HepG2 (cell line): ENCODE measurements around the gene RECQL5. TPM values are rescaled to one million over a fixed set of nuclear protein-coding genes. Genes with fewer than 3 reads are reported as not detected.

ENCODE experiments used
- ATAC-seq: fragments of 200-7000 bp; cut with Tn5 transposase; 3 replicates; pipeline ENCODE4 v1.9.1; 2020; ENCODE audit warnings: mild to moderate bottlenecking, moderate library complexity
- BruUV-seq: library from RNA; stranded (reverse); fragments of 400-500 nt; replicated peaks from 2 replicates; lab custom pipeline; 2021; lab: Mats Ljungman, UMichigan
- CTCF ChIA-PET: fragments of 300-600 bp; formaldehyde crosslinking; extraction: SDS; loops from one replicate; lab custom pipeline; 2021; ENCODE audit warnings: low total read pairs, inconsistent platforms, low intra/inter-chr PET ratio; lab: Yijun Ruan, JAX
- POLR2A ChIA-PET: fragments of 350-600 bp; sonication (Branson Sonifier 250); formaldehyde crosslinking; loops from one replicate; lab custom pipeline; 2020; ENCODE audit warnings: antibody characterized with exemption, inconsistent platforms; lab: Yijun Ruan, JAX
- DNase-seq: peaks from one replicate; pipeline ENCODE4 v3.0.0-alpha.2; 2015; ENCODE audit warnings: low spot score
- FAIRE-seq: peaks from 3 replicates; lab custom pipeline; 2011; peaks lifted over from hg19 to GRCh38; lab: Jason Lieb, UNC
- H2AFZ ChIP-seq: one replicate; pipeline ENCODE4 v1.6.1; 2011; ENCODE audit warnings: low read length, inconsistent platforms
- H3K27ac ChIP-seq: fragments of 300-600 bp; 3 replicates; pipeline ENCODE4 v1.8.0; 2011; ENCODE audit warnings: mixed run types, mild to moderate bottlenecking, mixed read lengths, low read length, inconsistent platforms; ENCODE audit not compliant: insufficient read depth; ENCODE audit errors: extremely low read length
- H3K27me3 ChIP-seq, 2 experiments: fragments of 200-600 bp in 1 of 2; 2 replicates in 1 of 2; 3 replicates in 1 of 2; pipeline versions ENCODE4 v1.6.0 to v1.8.0; 2011; ENCODE audit warnings: low read length in 2 of 2, mild to moderate bottlenecking in 2 of 2, moderate library complexity in 2 of 2, inconsistent platforms in 1 of 2; ENCODE audit not compliant: insufficient read depth in 2 of 2, control insufficient read depth in 1 of 2
- H3K36me3 ChIP-seq, 2 experiments: fragments of 200-600 bp in 1 of 2; replicated peaks in 1 of 2; 2 replicates in 1 of 2; 3 replicates in 1 of 2; pipeline versions ENCODE4 v1.5.1 to v1.8.0; 2011; ENCODE audit warnings: low read length in 2 of 2, inconsistent platforms in 1 of 2; ENCODE audit not compliant: insufficient read depth in 2 of 2, control insufficient read depth in 1 of 2
- H3K4me1 ChIP-seq: 2 replicates; pipeline ENCODE4 v1.5.1; 2012; ENCODE audit warnings: low read length, inconsistent platforms; ENCODE audit not compliant: insufficient read depth
- H3K4me2 ChIP-seq: 2 replicates; pipeline ENCODE4 v1.6.0; 2011; ENCODE audit warnings: low read depth, low read length, inconsistent platforms
- H3K4me3 ChIP-seq, 3 experiments: fragments of 200-600 bp in 1 of 3; sonication (generic), shearing (Covaris generic) in 1 of 3; replicated peaks in 1 of 3; 2 replicates each; pipeline ENCODE4 v1.5.1; 2011 to 2016; ENCODE audit warnings: low read length in 3 of 3, inconsistent platforms in 2 of 3, low read depth in 2 of 3, mild to moderate bottlenecking in 2 of 3, control low read depth in 1 of 3, mixed read lengths in 1 of 3; ENCODE audit not compliant: insufficient read depth in 1 of 3
- H3K79me2 ChIP-seq: one replicate; pipeline ENCODE4 v1.6.1; 2011; ENCODE audit warnings: low read length, inconsistent platforms; ENCODE audit not compliant: insufficient read depth
- H3K9ac ChIP-seq: 2 replicates; pipeline ENCODE4 v1.6.0; 2011; ENCODE audit warnings: mild to moderate bottlenecking, low read depth, low read length, inconsistent platforms; ENCODE audit not compliant: insufficient read depth
- H3K9me3 ChIP-seq: 2 replicates; pipeline ENCODE4 v1.5.1; 2012; ENCODE audit warnings: mild to moderate bottlenecking, low read length
- H4K20me1 ChIP-seq: 2 replicates; pipeline ENCODE4 v1.6.0; 2011; ENCODE audit warnings: inconsistent platforms, mild to moderate bottlenecking, low read length, moderate library complexity; ENCODE audit not compliant: insufficient read depth
- GATA4 ChIP-seq: sonication (generic); IDR thresholded peaks from 2 replicates; pipeline ENCODE4 v1.6.1; 2016; ENCODE audit warnings: antibody characterized with exemption, low read depth, borderline replicate concordance
- GATAD1 ChIP-seq: IDR thresholded peaks from 2 replicates; pipeline ENCODE4 v1.6.1; 2016; ENCODE audit warnings: missing genetic modification reagents, missing compliant biosample characterization
- JUN ChIP-seq: sonication (generic); formaldehyde crosslinking; IDR thresholded peaks from 2 replicates; pipeline ENCODE4 v1.4.0; 2020; ENCODE audit warnings: mild to moderate bottlenecking, missing genetic modification reagents
- KLF16 ChIP-seq, 2 experiments: sonication (generic) in 1 of 2; formaldehyde crosslinking in 1 of 2; IDR thresholded peaks; 2 replicates each; pipeline versions ENCODE4 v1.6.1 to v1.8.0; 2016 to 2023; ENCODE audit warnings: missing genetic modification reagents in 2 of 2, missing compliant biosample characterization in 1 of 2
- NRL ChIP-seq: sonication (generic); formaldehyde crosslinking; IDR thresholded peaks from 2 replicates; pipeline ENCODE4 v1.5.0; 2020; ENCODE audit warnings: missing genetic modification reagents, mild to moderate bottlenecking, moderate library complexity, borderline replicate concordance
- RBAK ChIP-seq: sonication (generic); formaldehyde crosslinking; IDR thresholded peaks from 2 replicates; pipeline ENCODE4 v1.5.1; 2020; ENCODE audit warnings: mild to moderate bottlenecking, missing genetic modification reagents
- RFX5 ChIP-seq: IDR thresholded peaks from 2 replicates; pipeline ENCODE4 v1.6.1; 2011; ENCODE audit warnings: low read depth, low read length, improper control_type of control experiment
- TCF7L2 ChIP-seq: IDR thresholded peaks from 2 replicates; pipeline ENCODE4 v1.6.1; 2011; ENCODE audit warnings: mild to moderate bottlenecking, low read depth, low read length, moderate library complexity
- YEATS4 ChIP-seq: sonication (generic); formaldehyde crosslinking; IDR thresholded peaks from 2 replicates; pipeline ENCODE4 v1.4.0; 2020; ENCODE audit warnings: missing genetic modification reagents, borderline replicate concordance
- ZFP36 ChIP-seq: fragments of 150-350 bp; IDR thresholded peaks from 2 replicates; pipeline ENCODE4 v1.6.1; 2018; ENCODE audit warnings: borderline replicate concordance, low read length, low read depth; ENCODE audit not compliant: partially characterized antibody
- ZNF264 ChIP-seq: sonication (generic); formaldehyde crosslinking; IDR thresholded peaks from 2 replicates; pipeline ENCODE4 v1.4.0; 2020; ENCODE audit warnings: missing genetic modification reagents
- ZNF33B ChIP-seq: sonication (generic); formaldehyde crosslinking; IDR thresholded peaks from 2 replicates; pipeline ENCODE4 v1.5.1; 2020; ENCODE audit warnings: mild to moderate bottlenecking, missing genetic modification reagents
- ZNF549 ChIP-seq: sonication (generic); formaldehyde crosslinking; IDR thresholded peaks from 2 replicates; pipeline ENCODE4 v1.5.0; 2020; ENCODE audit warnings: missing genetic modification reagents
- ZNF558 ChIP-seq: sonication (generic); formaldehyde crosslinking; IDR thresholded peaks from 2 replicates; pipeline ENCODE4 v1.9.0; 2022; ENCODE audit warnings: mild to moderate bottlenecking, missing genetic modification reagents, borderline replicate concordance
- ZNF724P ChIP-seq: sonication (generic); formaldehyde crosslinking; IDR thresholded peaks from 2 replicates; pipeline ENCODE4 v1.8.0; 2022; ENCODE audit warnings: missing genetic modification reagents, borderline replicate concordance
- ZNF781 ChIP-seq: sonication (generic); formaldehyde crosslinking; IDR thresholded peaks from 2 replicates; pipeline ENCODE4 v1.5.1; 2020; ENCODE audit warnings: borderline replicate concordance, mild to moderate bottlenecking, missing genetic modification reagents; ENCODE audit errors: not compliant biosample characterization
- WGBS: methylation state at CpG from one replicate; pipeline ENCODE4 v1.1.6; 2017; ENCODE audit warnings: low lambda C conversion rate; 5-methylcytosine and 5-hydroxymethylcytosine counted together
- in situ Hi-C: cut with HindIII; loops from 2 replicates; pipeline ENCODE4 v1.10.0; 2017; ENCODE audit warnings: low pct_unique_long_range_greater_than_20kb; ENCODE audit not compliant: extremely low pct_ligation_motif_present
- intact Hi-C: fragments of 100-400 bp; cut with micrococcal nuclease; formaldehyde crosslinking; loops from one replicate; pipeline ENCODE4 v1.10.0; 2022; ENCODE audit not compliant: unreplicated experiment
- polyA plus RNA-seq, 8 experiments: library from polyadenylated mRNA; depleted of rRNA in 3 of 8; stranded (reverse) in 7 of 8; unstranded in 1 of 8; fragments of >200 nt; fragmentation: Illumina TruSeq in 4 of 8; extraction: Trizol in 4 of 8; gene quantifications; 2 replicates each; pipeline versions ENCODE4 v1.2.1 to v1.2.3, GENCODE V29; 2011 to 2016; ENCODE audit warnings: low read depth in 4 of 8, missing spikeins in 1 of 8, mixed read lengths in 1 of 8; ENCODE audit not compliant: insufficient read depth in 1 of 8
- total RNA-seq, 5 experiments: library from RNA; depleted of rRNA; stranded (reverse); fragments of >200 nt; fragmentation: Illumina TruSeq; extraction: Trizol; gene quantifications; 2 replicates each; pipeline ENCODE4 v1.2.3, GENCODE V29; 2016; ENCODE audit warnings: low read depth in 1 of 5
- TF ChIP-seq, protein P1 (sequence below): sonication (generic); formaldehyde crosslinking; IDR thresholded peaks from 2 replicates; pipeline ENCODE4 v1.5.0; 2020; ENCODE audit warnings: missing genetic modification reagents, mild to moderate bottlenecking, borderline replicate concordance
- TF ChIP-seq, protein P2 (sequence below): sonication (generic); formaldehyde crosslinking; IDR thresholded peaks from 2 replicates; pipeline ENCODE4 v1.4.0; 2020; ENCODE audit warnings: low read depth, missing genetic modification reagents

The RECQL5 gene
- total and polyA plus RNA-seq, 2 of the 13 experiments (the other 11 are each of a cell fraction or from before 2014, with no cell fraction given) = 27.7 to 32.0 TPM

DNA sequence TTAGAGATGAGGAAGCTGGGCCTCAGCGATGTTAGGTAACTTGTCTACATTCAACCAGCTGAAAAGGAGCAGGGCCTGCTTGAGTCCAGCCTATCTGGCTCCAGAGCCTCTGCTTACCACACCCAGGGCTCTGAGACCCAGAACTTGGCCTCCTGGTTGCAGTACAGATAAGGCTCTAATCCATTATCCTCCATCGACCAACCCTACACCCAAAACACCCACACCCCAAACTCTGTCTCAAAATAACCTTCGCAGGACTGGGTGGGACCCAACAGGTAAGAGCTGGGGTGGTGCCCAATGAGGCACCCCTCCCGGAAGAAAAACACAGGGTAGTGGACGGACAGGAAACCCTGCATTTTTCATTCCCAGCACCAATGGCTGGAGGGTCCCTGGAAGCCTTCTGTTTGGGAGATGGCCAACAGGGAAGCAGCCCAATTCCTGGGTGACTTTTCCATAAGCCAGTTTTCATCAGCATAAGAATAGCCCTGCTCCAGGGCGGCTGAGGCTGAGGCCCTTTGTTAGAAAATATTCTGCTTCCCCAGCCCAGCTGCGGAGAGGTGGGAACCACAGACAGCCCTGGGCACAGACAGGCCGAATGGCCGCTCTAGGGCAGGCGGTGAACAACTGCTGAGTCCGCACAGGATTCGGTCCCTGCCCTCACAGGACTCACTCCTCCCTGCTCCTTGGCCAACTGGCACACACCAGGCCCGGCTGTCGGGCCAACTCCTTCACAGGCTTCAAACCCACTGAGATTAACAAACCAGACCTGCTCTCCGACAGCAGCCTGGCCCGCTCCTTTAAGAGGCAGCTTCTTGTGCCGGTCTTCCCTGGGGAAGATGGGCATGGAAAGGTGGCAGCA is 23.9 kb downstream of the RECQL5 start (continued):
- TF ChIP-seq ZNF781 (CRISPR knock-in tag) = no peak

DNA sequence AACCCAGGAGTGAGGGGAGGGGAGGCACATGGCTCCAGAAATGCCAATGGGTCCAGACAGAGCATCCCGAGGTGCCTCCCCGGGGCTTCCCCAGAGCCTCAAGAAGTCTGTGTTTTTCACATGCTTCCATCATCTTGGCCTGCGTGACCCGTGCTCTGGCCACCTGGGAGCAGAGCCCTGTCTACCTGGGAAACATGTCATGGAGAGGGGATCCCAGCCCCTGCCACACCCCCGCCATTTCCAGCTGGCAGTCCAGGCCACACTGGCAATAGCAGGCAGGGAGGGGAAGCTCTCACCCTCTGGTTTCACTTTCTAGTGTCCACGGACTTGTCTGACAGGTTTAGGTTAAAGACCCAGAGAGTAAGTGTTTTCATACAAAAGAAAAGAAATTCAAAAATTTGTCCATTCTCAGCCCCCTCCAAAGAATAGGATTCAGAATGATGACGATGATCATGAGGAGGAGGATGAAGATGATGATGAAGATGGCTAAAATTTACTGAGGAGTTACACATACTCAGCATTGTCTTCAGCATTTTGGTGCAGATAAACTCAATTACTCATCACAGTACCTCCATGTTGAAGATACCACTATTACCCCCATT is 24.7 kb downstream of the RECQL5 start:
- H3K9me3 ChIP-seq = no peaks in the 10 kb centered on the region
- H3K4me1 ChIP-seq = peaks cover 22% of the 10 kb centered on the region
- H3K79me2 ChIP-seq = peaks cover 6% of the 10 kb centered on the region
- no peak for FAIRE-seq
- H2AFZ ChIP-seq = no peak overlapping the region
- intact Hi-C loops (no loop called here), in situ Hi-C loops (no loop called here)
- no peak for ATAC-seq
- H4K20me1 ChIP-seq = no peaks in the 10 kb centered on the region
- H3K9ac ChIP-seq = no peak overlapping the region
- POLR2A ChIA-PET = no interaction called here
- 97% methylated on average over 5 of the region's 7 CpGs for WGBS
- no TSS peak for BruUV-seq
- H3K4me2 ChIP-seq = no peak overlapping the region
- CTCF ChIA-PET = no interaction called here
- no peak overlapping the region for H3K4me3 ChIP-seq
- DNase-seq = no peak
- peaks cover 5 to 11% of the 10 kb centered on the region in 2 experiments for H3K36me3 ChIP-seq
- H3K27me3 ChIP-seq = no peaks in the 10 kb centered on the region
- H3K27ac ChIP-seq = no peak overlapping the region
- TF ChIP-seq, protein P1, sequence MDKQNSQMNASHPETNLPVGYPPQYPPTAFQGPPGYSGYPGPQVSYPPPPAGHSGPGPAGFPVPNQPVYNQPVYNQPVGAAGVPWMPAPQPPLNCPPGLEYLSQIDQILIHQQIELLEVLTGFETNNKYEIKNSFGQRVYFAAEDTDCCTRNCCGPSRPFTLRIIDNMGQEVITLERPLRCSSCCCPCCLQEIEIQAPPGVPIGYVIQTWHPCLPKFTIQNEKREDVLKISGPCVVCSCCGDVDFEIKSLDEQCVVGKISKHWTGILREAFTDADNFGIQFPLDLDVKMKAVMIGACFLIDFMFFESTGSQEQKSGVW (CRISPR knock-in tag) = no peak
- TF ChIP-seq ZNF558 (CRISPR knock-in tag) (no peak), GATA4 (no peak), RBAK (CRISPR knock-in tag) (no peak), JUN (CRISPR knock-in tag) (no peak), GATAD1 (no peak), RFX5 (no peak), ZNF264 (CRISPR knock-in tag) (no peak), NRL (no peak), YEATS4 (no peak), ZNF549 (CRISPR knock-in tag) (no peak), ZNF724P (CRISPR knock-in tag) (no peak), ZNF33B (CRISPR knock-in tag) (no peak), ZFP36 (no peak), TCF7L2 (no peak), KLF16 (CRISPR knock-in tag; IDR thresholded peaks at IDR 0.05) (no peak)
- TF ChIP-seq, protein P2, sequence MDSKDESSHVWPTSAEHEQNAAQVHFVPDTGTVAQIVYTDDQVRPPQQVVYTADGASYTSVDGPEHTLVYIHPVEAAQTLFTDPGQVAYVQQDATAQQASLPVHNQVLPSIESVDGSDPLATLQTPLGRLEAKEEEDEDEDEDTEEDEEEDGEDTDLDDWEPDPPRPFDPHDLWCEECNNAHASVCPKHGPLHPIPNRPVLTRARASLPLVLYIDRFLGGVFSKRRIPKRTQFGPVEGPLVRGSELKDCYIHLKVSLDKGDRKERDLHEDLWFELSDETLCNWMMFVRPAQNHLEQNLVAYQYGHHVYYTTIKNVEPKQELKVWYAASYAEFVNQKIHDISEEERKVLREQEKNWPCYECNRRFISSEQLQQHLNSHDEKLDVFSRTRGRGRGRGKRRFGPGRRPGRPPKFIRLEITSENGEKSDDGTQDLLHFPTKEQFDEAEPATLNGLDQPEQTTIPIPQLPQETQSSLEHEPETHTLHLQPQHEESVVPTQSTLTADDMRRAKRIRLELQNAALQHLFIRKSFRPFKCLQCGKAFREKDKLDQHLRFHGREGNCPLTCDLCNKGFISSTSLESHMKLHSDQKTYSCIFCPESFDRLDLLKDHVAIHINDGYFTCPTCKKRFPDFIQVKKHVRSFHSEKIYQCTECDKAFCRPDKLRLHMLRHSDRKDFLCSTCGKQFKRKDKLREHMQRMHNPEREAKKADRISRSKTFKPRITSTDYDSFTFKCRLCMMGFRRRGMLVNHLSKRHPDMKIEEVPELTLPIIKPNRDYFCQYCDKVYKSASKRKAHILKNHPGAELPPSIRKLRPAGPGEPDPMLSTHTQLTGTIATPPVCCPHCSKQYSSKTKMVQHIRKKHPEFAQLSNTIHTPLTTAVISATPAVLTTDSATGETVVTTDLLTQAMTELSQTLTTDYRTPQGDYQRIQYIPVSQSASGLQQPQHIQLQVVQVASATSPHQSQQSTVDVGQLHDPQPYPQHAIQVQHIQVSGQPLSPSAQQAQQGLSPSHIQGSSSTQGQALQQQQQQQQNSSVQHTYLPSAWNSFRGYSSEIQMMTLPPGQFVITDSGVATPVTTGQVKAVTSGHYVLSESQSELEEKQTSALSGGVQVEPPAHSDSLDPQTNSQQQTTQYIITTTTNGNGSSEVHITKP (CRISPR knock-in tag) = no peak
